HEK293T (cell line): Measurements from ENCODE around the gene ARHGDIB.

Experiments used
- CTCF ChIA-PET: fragments of 350-600 bp; formaldehyde crosslinking; extraction: SDS; loops from one replicate; lab custom pipeline; 2021; ENCODE audit warnings: antibody characterized with exemption, inconsistent platforms; lab: Yijun Ruan, JAX
- POLR2A ChIA-PET: fragments of 350-600 bp; formaldehyde crosslinking; extraction: SDS; loops from one replicate; lab custom pipeline; 2020; ENCODE audit warnings: antibody characterized with exemption, inconsistent platforms; lab: Yijun Ruan, JAX
- DNase-seq: peaks from one replicate; pipeline ENCODE4 v3.0.0; 2012; ENCODE audit warnings: mixed read lengths; ENCODE audit errors: extremely low spot score
- ARNT ChIP-seq: fragments of 450-650 bp; IDR thresholded peaks from 2 replicates; pipeline ENCODE4 v1.6.1; 2017; ENCODE audit warnings: mild to moderate bottlenecking
- BHLHE40 ChIP-seq: fragments of 450-650 bp; IDR thresholded peaks from 2 replicates; pipeline ENCODE4 v1.6.1; 2016; ENCODE audit warnings: mild to moderate bottlenecking, moderate library complexity, borderline replicate concordance
- CTBP1 ChIP-seq: fragments of 450-650 bp; IDR thresholded peaks from 2 replicates; pipeline ENCODE4 v1.6.1; 2016; ENCODE audit warnings: borderline replicate concordance
- ELF4 ChIP-seq: fragments of 450-650 bp; IDR thresholded peaks from 2 replicates; pipeline ENCODE4 v1.6.1; 2017; ENCODE audit warnings: antibody characterized with exemption
- FOXA1 ChIP-seq: fragments of 450-650 bp; IDR thresholded peaks from 2 replicates; pipeline ENCODE4 v1.6.1; 2016; ENCODE audit warnings: mild to moderate bottlenecking
- FOXK2 ChIP-seq: fragments of 450-650 bp; IDR thresholded peaks from 2 replicates; pipeline ENCODE4 v1.6.1; 2016; ENCODE audit warnings: mild to moderate bottlenecking
- FOXM1 ChIP-seq: fragments of 450-650 bp; IDR thresholded peaks from 2 replicates; pipeline ENCODE4 v1.6.1; 2017; ENCODE audit warnings: mild to moderate bottlenecking, borderline replicate concordance
- HDGF ChIP-seq: fragments of 450-650 bp; IDR thresholded peaks from 2 replicates; pipeline ENCODE4 v1.6.1; 2017; ENCODE audit warnings: antibody characterized with exemption, borderline replicate concordance
- L3MBTL2 ChIP-seq: fragments of 450-650 bp; conservative IDR thresholded peaks from 2 replicates; pipeline ENCODE4 v1.6.1; 2016; ENCODE audit warnings: mild to moderate bottlenecking
- LEF1 ChIP-seq: fragments of 450-650 bp; IDR thresholded peaks from 2 replicates; pipeline ENCODE4 v1.6.1; 2017; ENCODE audit warnings: mild to moderate bottlenecking, borderline replicate concordance
- NFRKB ChIP-seq: fragments of 450-650 bp; IDR thresholded peaks from 2 replicates; pipeline ENCODE4 v1.6.1; 2016; ENCODE audit warnings: mild to moderate bottlenecking, moderate library complexity
- SP1 ChIP-seq: fragments of 450-650 bp; IDR thresholded peaks from 2 replicates; pipeline ENCODE4 v1.6.1; 2017
- SUZ12 ChIP-seq: fragments of 450-650 bp; IDR thresholded peaks from 2 replicates; pipeline ENCODE4 v1.6.1; 2016; ENCODE audit warnings: mild to moderate bottlenecking
- TARDBP ChIP-seq: fragments of 450-650 bp; IDR thresholded peaks from 2 replicates; pipeline ENCODE4 v1.6.1; 2016
- ZNF384 ChIP-seq: fragments of 450-650 bp; IDR thresholded peaks from 2 replicates; pipeline ENCODE4 v1.6.1; 2016
- TF ChIP-seq, protein P1 (sequence below): fragments of 450-650 bp; IDR thresholded peaks from 2 replicates; pipeline ENCODE4 v1.6.1; 2016

The ARHGDIB gene

DNA sequence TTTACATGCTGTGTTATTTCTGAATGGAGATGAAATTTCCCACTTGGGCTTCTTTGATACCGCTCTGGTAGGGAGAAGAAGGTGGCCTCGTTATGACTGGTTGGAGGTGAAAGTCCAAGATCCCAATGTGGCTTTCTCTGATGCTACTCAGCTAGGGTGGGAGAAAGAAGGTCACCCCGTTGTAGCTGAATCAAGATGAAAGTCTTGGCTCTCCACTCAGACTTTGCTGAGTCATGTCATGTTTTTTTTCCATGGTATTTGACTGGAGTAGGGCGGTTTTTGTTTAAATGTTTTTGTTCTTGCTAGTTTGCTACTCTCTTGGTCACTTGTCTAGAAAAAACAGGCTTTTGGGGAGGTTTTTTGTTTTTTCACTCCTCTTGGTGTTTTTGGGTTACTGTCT is 9.1 kb upstream of the ARHGDIB start:
- POLR2A ChIA-PET, result no interaction called here
- TF ChIP-seq BHLHE40 (no peak), L3MBTL2 (no peak), HDGF (no peak)
- CTCF ChIA-PET, result no interaction called here
- no peak for DNase-seq

DNA sequence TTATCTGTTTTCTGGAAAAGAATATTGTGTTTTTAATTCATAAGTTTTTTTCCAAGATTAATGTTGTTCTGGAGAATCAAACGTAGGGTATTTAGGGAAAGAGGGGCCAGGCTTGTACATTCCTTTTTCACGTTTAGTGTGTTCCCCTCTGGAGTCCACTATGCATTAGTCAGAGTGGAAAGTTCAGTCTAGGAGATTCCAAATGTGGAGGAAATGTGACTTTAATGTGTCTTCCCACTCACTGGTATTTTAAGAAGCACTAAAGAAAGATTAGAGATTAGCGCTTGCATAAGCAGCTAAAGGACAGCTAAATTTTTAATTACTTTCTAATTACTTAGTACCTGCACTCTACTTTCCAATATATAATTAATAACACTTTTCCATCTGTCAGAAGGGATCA is 7.1 kb upstream of the ARHGDIB start:
- ChIA-PET CTCF (no interaction called here), POLR2A (no interaction called here)
- TF ChIP-seq LEF1 (no peak), ZNF384 (no peak), ELF4 (no peak), TARDBP (no peak), FOXA1 (no peak), ARNT (no peak), NFRKB (no peak), SUZ12 (no peak), FOXM1 (no peak), CTBP1 (no peak), FOXK2 (no peak), BHLHE40 (no peak), SP1 (no peak), HDGF (no peak), L3MBTL2 (no peak)
- TF ChIP-seq, protein P1, sequence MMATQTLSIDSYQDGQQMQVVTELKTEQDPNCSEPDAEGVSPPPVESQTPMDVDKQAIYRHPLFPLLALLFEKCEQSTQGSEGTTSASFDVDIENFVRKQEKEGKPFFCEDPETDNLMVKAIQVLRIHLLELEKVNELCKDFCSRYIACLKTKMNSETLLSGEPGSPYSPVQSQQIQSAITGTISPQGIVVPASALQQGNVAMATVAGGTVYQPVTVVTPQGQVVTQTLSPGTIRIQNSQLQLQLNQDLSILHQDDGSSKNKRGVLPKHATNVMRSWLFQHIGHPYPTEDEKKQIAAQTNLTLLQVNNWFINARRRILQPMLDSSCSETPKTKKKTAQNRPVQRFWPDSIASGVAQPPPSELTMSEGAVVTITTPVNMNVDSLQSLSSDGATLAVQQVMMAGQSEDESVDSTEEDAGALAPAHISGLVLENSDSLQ, result no peak
- DNase-seq, result no peak

DNA sequence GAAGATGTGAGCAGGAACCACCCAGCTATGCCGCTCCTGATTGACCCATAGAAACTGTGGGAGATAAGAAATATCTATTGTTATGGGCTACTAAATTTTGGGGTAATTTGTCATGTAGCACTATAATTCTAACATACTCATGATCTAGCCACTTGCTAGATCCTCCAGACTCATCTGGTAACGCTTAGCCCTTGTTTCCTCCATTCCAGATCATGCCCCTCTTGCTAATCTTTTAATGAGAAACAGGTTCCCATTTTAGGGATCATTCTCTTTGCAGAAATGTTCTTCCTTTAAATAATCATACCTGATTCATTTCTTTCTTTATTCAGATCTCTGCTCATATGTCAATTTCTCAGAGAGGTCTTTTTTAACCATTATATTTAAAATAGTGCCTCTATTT is 3.8 kb upstream of the ARHGDIB start:
- no peak for TF ChIP-seq ZNF384
- no peak for TF ChIP-seq BHLHE40
- TF ChIP-seq HDGF, result no peak
- TF ChIP-seq FOXA1, result no peak
- no peak for TF ChIP-seq TARDBP
- no peak for TF ChIP-seq ARNT
- TF ChIP-seq, protein P1, result no peak
- no peak for TF ChIP-seq SP1
- no peak for TF ChIP-seq ELF4
- TF ChIP-seq L3MBTL2, result no peak
- no peak for TF ChIP-seq SUZ12
- no peak for TF ChIP-seq NFRKB
- ChIA-PET POLR2A (no interaction called here), CTCF (no interaction called here)
- no peak for DNase-seq

DNA sequence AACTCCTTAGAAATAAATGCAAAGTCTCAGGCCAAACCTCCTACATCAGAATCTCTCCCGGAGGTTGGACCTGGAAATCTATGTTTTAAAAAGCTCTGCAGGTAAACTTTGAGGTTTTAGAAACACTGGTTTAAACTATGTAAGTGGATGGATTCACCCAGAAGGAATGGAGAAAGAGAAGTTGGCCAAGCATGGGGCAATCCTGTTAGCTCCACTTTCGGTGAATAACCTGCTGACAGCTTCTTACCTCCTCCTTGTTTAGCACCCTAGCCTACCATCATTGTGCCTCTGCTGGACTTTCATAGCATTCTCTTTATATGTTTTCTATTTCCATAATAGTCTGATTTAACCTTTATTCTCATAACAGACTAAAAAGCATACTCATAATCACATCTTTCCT is 3.0 kb upstream of the ARHGDIB start:
- TF ChIP-seq FOXA1 (no peak), LEF1 (no peak), FOXK2 (no peak), SP1 (no peak), TARDBP (no peak), L3MBTL2 (no peak), SUZ12 (no peak)
- no peak for DNase-seq
- ChIA-PET POLR2A (no interaction called here), CTCF (no interaction called here)

DNA sequence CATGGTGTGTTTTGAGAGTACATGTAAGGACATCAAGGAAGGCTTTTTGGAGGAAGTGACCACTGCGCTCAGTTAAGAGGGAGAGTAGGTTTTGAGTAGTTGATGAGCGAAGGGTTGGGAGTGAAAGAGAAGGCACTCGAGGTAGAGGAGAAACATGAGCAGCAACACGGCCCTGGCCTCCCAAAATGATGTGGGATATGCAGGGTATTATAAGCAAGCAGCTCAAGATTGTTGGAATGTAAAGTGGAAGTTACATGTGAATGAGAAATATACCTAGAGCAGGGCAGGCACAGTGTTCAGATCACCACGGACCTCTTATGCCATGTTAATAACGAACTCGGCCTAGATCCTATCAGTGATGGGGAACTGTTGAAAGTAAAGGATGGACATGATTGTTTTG is 2.1 kb upstream of the ARHGDIB start:
- no peak for DNase-seq
- ChIA-PET POLR2A (no interaction called here), CTCF (no interaction called here)
- no peak for TF ChIP-seq SUZ12

DNA sequence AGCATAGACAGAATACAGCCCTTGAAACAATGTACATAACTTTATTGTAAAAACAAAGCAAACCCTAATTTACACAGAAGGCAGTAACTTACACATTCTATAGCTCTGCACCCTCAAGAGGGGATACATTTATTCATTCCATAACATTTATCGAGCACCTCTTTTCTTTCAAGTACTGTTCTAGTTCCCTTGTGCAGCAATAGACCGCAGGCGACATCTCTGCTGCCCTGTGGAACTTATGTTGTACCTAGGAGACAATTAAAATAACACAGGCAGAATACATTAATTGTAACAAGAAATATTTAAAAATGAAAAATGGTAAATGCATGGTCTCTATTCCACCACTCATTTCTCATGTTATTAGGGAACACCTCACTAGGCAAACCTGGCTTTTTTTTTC is 1.4 kb upstream of the ARHGDIB start:
- TF ChIP-seq FOXM1, result no peak
- TF ChIP-seq FOXK2, result no peak
- TF ChIP-seq BHLHE40, result no peak
- no peak for TF ChIP-seq CTBP1
- TF ChIP-seq, protein P1, result no peak
- no peak for TF ChIP-seq ELF4
- TF ChIP-seq FOXA1, result no peak
- no peak for TF ChIP-seq SP1
- TF ChIP-seq HDGF, result no peak
- TF ChIP-seq L3MBTL2, result no peak
- no peak for TF ChIP-seq ZNF384
- no peak for DNase-seq
- ChIA-PET CTCF (no interaction called here), POLR2A (no interaction called here)

DNA sequence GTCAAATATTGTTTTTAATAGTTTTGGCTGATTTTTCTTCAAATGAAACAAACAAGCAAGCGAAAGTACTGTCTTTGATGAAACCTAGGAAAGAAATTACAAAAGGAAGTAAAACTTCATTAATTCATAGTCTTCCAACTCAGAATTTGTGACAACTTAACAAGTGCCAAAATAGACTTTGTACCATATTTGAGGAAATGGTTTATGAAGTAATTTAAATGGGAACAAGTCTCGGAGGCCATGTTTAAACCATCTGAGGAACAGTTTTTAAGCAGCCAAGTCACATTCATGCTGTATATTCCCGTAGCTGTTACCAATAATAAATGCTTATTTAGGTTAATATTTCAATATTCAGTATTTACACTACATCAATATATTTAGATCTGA is 745 bp upstream of the ARHGDIB start:
- TF ChIP-seq, protein P1, result no peak
- no peak for TF ChIP-seq SUZ12
- no peak for TF ChIP-seq L3MBTL2
- no peak for TF ChIP-seq ARNT
- ChIA-PET POLR2A (no interaction called here), CTCF (no interaction called here)
- no peak for DNase-seq
